ENCODE data around the gene CABLES1.

GRCh38 chr18:23094411-23095190 is 40.7 kb upstream of the CABLES1 start:
- TF ChIP-seq, protein P1, sequence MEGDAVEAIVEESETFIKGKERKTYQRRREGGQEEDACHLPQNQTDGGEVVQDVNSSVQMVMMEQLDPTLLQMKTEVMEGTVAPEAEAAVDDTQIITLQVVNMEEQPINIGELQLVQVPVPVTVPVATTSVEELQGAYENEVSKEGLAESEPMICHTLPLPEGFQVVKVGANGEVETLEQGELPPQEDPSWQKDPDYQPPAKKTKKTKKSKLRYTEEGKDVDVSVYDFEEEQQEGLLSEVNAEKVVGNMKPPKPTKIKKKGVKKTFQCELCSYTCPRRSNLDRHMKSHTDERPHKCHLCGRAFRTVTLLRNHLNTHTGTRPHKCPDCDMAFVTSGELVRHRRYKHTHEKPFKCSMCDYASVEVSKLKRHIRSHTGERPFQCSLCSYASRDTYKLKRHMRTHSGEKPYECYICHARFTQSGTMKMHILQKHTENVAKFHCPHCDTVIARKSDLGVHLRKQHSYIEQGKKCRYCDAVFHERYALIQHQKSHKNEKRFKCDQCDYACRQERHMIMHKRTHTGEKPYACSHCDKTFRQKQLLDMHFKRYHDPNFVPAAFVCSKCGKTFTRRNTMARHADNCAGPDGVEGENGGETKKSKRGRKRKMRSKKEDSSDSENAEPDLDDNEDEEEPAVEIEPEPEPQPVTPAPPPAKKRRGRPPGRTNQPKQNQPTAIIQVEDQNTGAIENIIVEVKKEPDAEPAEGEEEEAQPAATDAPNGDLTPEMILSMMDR (IDR thresholded peaks at IDR 0.05): no peak
- no peak for TF ChIP-seq POLR2A (IDR thresholded peaks at IDR 0.05)

All from testis (tissue), 2 donors.